HG02840 (cell line): ENCODE results near the gene SYNDIG1.

Experiments
- ATAC-seq: cut with Tn5 transposase; IDR thresholded peaks from one replicate; pipeline ENCODE4 v1.9.1; 2021; ENCODE audit warnings: mild to moderate bottlenecking, moderate library complexity, moderate number of reproducible peaks; ENCODE audit not compliant: unreplicated experiment, low FRiP score

SYNDIG1 gene

DNA sequence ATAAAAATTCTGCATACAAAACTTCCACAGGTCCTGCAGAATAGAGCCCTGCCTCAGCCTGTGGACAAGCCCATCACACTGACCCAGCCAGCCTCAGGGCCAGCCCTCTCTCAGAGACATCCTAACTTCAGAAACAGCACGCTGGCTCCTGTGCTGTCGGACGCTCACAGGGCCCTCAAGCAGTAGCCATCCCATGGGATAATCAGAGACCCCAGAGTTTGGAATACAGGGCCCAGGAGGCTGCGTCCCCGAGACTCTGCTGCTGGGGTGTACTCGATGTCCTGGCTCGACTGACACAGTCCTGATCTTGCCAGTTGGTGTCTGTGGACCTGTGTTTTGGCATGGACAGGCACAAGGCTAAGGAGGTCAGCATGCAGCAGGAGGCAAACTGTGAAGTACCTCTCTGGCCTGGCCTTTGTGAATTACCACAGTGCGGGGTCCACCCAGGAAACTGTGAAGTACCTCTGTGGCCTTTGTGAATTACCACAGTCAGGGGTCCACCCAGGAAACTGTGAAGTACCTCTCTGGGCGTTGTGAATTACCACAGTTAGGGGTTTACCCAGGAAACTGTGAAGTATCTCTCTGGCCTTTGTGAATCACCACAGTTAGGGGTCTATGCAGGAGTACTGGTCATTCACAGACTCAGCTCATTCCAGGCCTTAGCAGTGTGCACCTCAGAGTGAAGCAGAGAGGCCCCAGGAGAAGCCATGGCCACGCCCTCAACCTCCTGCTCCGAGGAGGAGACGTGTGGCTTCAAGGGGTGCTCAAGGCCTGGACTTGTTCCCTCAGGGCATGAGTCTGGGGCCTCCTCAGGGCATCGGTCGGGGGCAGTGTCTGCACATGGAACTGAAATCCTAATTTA, 212.4 kb downstream of the SYNDIG1 start:
- no peak for ATAC-seq

GRCh38 chr20:24682496-24682985, 213.1 kb downstream of the SYNDIG1 start:
- no peak for ATAC-seq

DNA sequence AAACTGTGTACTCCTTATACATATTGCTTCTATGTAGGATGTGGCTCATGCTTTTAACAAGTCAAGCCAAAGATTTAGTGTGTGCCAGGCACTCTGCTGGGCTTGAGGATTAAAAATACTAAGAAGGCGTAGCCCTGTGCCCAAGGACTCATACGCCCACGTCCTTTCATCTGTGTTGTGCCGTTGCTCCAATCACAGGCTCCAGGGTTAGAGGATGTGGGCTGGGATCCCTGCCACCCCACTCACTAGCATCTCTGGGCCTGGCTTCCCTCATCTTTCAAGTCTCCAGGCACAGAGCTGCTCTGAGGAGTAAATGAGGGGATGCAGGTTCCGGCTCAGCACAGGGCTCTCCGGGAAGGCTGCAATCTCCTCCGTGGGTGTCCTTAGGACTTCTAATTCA, 214.2 kb downstream of the SYNDIG1 start:
- no peak for ATAC-seq

DNA sequence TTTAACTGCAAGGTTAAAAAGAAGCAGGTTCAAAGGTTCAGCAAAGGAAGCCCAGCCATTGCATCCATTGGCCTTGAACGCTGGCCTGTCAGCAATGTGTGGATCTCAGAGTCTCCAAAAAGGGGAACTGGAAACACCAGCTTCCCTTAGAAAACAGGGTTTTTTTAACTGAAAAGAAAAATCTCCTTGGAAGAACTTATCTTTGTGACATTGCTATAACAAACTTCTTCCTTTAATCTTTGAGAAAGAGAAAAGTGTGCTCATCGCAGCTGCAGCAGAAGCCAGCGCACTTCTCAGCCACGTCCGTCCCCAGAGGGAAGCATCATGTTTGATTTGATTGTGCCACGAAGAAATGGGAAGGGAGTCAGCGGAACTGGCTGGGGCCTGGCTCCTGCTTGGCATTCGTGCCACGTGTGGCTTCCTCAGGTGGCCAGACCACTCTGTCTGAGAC, 215.0 kb downstream of the SYNDIG1 start:
- no peak for ATAC-seq

DNA sequence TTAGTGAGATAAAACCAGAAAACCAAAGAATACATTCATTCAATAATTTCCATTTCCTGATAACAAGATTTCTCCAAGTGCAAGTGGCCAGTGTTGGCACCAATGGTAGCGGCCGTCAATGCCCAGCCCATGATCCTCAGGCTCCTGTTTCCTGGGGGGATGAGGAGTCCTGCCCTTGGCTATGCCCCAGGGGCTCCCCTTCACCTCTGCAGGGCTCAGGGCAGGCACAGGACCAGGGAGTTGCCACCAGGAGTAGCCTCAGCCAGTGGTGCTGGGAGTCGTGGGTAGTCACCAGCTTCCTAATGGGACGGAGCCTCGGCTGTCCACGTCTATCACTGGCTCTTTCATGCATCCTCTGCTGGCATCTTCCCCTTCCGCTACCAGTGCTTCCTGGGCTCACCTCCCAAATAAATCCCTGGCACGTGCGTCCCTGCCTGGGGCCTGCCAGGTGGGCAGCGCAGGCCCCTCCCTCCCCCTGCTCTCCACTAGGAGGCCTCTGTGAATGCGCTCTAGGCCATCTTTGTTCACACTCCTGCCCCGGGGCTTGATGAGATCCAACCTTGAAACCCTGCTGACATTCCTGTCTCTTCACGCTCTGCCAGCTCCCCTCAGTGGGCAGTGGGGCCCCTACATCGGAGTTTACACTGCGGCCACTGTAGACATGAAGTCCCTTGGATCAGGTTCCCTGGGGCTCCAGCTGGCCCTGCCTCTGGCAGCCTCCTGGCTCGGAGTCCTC, 215.7 kb downstream of the SYNDIG1 start:
- no peak for ATAC-seq

- ATAC-seq, result no peak
These were observed 216.3 kb downstream of the SYNDIG1 start for GRCh38 chr20:24685736-24686135.

DNA sequence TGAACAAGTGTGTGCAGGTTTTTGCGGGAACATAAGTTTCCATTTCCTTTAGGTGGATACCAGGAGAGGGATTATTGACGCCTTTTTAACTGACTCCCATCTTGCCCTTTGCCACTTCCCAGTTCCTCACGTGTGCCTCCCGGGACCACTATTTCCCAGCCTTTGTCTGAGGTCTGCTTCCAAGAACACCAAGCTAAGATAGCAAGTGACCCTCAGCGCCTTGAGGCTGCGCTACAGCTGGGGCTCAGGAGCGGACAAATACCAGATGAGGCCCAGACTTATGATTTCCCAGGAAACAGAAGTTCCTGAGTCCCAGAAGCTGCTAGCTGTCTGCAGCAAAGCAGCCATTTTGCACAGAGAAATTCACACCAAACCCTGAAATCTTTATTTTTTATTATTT, 216.7 kb downstream of the SYNDIG1 start:
- ATAC-seq, result no peak

DNA sequence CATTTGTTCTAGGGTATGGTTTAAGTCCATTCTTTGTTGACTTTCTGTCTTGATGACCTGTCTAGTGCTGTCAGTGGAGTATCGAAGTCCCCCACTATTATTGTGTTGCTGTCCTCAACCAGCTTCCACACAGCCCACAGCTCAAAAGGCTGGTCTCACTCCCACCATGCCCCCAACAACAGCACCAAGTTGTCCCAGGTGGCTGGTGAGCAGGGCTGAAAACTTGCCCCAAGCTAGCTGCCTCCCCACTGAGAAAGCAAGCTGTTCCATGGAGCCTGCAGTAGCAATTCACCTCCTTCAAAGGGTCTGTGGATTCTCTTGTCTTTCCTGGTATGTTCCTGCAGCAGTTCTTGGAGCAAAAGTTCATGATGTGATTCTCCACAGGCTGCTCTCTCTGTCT, 221.0 kb downstream of the SYNDIG1 start:
- no peak for ATAC-seq

DNA sequence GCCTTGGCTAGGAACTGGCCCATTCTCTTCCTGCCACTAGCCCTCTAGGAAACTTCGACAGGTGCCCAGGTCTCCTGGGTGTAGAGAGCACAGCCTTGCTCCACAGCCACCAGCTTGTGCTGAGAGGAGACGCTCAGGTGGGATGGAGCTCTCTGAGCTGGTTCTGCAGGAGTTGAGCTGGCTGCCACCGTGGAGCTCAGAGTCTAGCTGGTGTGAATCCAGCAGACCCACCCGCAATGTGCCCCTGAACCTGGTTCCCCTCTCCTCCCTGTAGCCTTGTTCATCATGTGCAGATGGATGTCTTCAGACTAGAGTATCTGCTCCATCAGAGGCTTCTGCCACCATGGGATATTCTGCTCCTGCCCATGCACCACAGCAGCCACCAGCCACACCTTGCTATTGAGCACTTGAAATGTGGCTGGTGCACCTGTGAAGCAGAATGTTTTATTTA, 222.5 kb downstream of the SYNDIG1 start:
- ATAC-seq, result no peak

DNA sequence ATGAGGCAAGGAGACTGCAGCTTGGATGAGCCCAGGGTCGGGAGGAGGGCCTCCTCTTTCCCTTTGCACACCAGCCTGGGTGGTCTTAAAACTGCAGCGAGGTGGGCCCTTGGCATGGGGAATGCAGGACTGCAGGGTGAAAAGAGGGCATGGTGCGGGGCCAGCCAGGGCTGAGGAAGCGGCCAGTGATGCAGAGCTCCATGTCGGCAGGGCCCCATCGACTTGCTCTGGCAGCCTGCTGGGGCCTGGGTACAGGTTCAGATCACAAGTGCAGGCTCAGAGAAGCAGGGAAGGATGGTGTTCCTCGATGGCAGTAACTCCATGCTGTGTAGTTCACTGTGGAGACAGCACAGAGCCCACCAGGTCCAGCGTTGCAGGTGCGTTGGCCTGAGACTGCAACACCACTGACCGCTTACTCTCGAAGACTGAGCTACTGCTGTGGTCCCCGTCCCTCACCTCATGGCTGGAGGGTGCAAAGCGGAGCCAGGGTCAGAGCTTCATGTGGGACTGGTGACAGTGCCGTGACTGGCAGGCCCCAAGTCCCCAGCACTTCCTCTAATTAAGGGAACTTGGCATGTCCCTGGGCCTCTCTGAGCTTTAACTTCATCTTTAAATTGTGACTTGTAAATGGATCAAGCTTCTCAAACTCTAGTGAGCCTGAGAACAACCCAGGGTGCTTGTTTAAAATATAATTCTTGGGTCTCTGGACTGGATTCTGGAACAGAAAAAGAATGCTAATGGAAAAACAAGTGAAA, 223.2 kb downstream of the SYNDIG1 start:
- ATAC-seq, result no peak

DNA sequence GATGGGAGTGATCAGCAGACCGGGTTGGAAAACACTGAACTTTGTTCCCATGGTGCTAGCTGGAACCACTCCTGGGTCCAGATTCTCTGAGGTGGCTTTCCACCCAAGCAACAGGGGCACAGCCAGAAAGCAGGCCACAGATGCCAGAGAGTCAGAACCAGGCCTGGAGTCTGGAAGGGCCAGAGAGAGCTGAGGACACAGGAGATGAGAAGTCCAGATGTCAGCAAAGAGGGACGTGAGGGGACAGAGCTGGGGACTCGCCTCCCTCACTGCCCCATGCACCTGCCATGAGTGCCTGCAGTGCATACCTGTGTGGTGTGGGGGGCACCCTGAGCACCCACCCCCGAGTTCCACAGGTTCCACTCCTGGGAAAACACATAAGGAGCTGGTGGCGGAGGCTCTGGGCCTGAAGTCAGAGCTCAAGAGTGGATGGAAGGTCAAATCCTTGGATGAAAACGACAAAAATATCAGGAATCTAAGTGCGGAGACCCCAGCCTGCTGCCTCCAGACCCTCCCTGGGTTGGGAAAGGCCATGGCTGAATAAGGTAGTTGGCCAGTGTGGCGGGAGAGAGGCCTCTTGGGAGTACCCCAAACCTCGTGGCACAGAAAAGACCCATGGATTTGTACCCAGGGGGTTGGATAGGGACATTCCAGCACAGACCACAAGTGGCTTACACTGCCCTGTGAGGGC, 224.2 kb downstream of the SYNDIG1 start:
- no peak for ATAC-seq

- no peak for ATAC-seq
These were observed 224.8 kb downstream of the SYNDIG1 start for GRCh38 chr20:24694157-24694726.

GRCh38 chr20:24694727-24695528, 225.5 kb downstream of the SYNDIG1 start:
- no peak for ATAC-seq

GRCh38 chr20:24695529-24696225, 226.2 kb downstream of the SYNDIG1 start:
- ATAC-seq, result no peak

DNA sequence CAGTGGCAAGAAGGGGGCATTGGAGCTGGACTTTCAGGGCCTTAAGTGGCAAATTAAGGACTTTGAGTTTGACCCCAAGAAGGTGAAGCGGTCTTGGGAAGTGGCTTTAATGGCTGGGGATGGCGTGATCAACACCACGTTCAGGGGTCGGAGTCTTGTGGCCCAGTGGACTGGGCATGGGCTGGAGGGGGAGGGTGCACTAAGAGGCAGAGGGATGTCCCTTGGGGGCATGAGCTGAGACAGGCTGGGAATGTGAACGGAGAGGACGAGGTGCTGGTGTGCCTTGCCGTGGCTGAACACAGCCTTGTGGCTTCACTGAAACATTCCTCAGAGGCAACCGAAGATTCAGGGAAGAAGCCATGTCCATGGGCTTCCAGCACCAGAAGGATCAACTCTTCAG, 227.0 kb downstream of the SYNDIG1 start:
- ATAC-seq, result no peak

- no peak for ATAC-seq
These were observed 228.0 kb downstream of the SYNDIG1 start for GRCh38 chr20:24697411-24697810.

DNA sequence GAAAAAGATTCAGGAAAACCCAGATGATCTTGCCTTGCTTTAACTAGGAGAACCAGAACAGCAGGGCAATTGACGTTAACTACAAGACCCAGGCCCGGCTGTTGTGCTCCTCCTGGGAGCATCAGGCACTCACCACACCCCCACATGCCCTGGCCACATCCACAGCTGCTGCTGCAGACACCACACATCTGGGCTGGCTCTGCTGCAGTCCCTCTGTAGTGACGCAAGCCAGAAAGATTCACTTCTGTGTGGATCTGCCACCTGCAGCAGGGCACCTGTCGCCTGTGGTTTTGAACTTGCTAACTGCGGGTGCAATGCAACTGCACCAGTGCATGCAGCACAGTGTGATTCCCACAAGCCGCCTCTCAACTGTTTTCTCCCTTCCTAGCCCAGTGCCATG, 228.8 kb downstream of the SYNDIG1 start:
- no peak for ATAC-seq

- no peak for ATAC-seq
These were observed 229.3 kb downstream of the SYNDIG1 start for GRCh38 chr20:24698706-24699206.
